Astrocyte of the hippocampus (primary cell): ENCODE measurements around the gene SH3D19.

Source experiments
- DNase-seq: peaks from one replicate; pipeline ENCODE4 v3.0.0; 2011; ENCODE audit warnings: low read depth, low spot score

The SH3D19 gene

GRCh38 chr4:151199319-151200190 lies 125.8 kb downstream of the SH3D19 start:
- no peak for DNase-seq

- no peak for DNase-seq
Observed at GRCh38 chr4:151198748-151199147, 126.7 kb downstream of the SH3D19 start.

GRCh38 chr4:151197247-151197646 lies 128.2 kb downstream of the SH3D19 start:
- no peak for DNase-seq

GRCh38 chr4:151195801-151196200 lies 129.6 kb downstream of the SH3D19 start:
- DNase-seq: peak; percentile 32

GRCh38 chr4:151193414-151193813 lies 132.0 kb downstream of the SH3D19 start:
- no peak for DNase-seq

GRCh38 chr4:151192556-151193235 lies 132.7 kb downstream of the SH3D19 start:
- no peak for DNase-seq

- peak; percentile 44 for DNase-seq
Observed at GRCh38 chr4:151184523-151185458, 140.6 kb downstream of the SH3D19 start.

GRCh38 chr4:151182455-151182996 lies 142.9 kb downstream of the SH3D19 start:
- DNase-seq: no peak

- no peak for DNase-seq
Observed at GRCh38 chr4:151176685-151177084, 148.7 kb downstream of the SH3D19 start.

- DNase-seq: no peak
Observed at GRCh38 chr4:151175754-151176631, 149.4 kb downstream of the SH3D19 start.

- DNase-seq: no peak
Observed at GRCh38 chr4:151175233-151175632, 150.2 kb downstream of the SH3D19 start.

GRCh38 chr4:151174784-151175183 lies 150.6 kb downstream of the SH3D19 start:
- DNase-seq: no peak

- peak; percentile 13 for DNase-seq
Observed at GRCh38 chr4:151173871-151174270, 151.5 kb downstream of the SH3D19 start.

- DNase-seq: no peak
Observed at GRCh38 chr4:151169900-151170299, 155.5 kb downstream of the SH3D19 start.

GRCh38 chr4:151169223-151169622 lies 156.2 kb downstream of the SH3D19 start:
- peak; percentile 86 for DNase-seq

GRCh38 chr4:151167561-151167960 lies 157.8 kb downstream of the SH3D19 start:
- DNase-seq: no peak

GRCh38 chr4:151166636-151167035 lies 158.8 kb downstream of the SH3D19 start:
- no peak for DNase-seq

- DNase-seq: no peak
Observed at GRCh38 chr4:151165205-151166000, 160.0 kb downstream of the SH3D19 start.

GRCh38 chr4:151163855-151164254 lies 161.6 kb downstream of the SH3D19 start:
- DNase-seq: no peak

- DNase-seq: no peak
Observed at GRCh38 chr4:151158979-151159378, 166.4 kb downstream of the SH3D19 start.
